ELR (cell line): ENCODE results near the gene SLC34A1.
A peak's percentile ranks its signal among the peaks of the same experiment; 100 is the strongest.
"Not testable (repeated sequence)": the region's sequence is repeated elsewhere in the genome, so short reads cannot be mapped to it uniquely, and the experiment has no call there.

ENCODE experiments used
- DNase-seq: peaks from one replicate; pipeline ENCODE4 v3.0.0-alpha.2; 2015; ENCODE audit warnings: low read depth

Gene SLC34A1

GRCh38 chr5:177368869-177369644 is 15.2 kb upstream of the SLC34A1 start:
- peak; percentile 67 for DNase-seq

GRCh38 chr5:177369645-177370440 is 14.4 kb upstream of the SLC34A1 start:
- no peak for DNase-seq

GRCh38 chr5:177370488-177371119 is 13.6 kb upstream of the SLC34A1 start:
- DNase-seq = peak; percentile 80

GRCh38 chr5:177371120-177372033 is 12.9 kb upstream of the SLC34A1 start:
- no peak for DNase-seq

GRCh38 chr5:177372034-177372896 is 12.0 kb upstream of the SLC34A1 start:
- DNase-seq = no peak

- no peak for DNase-seq
Observed at GRCh38 chr5:177372910-177373309, 11.3 kb upstream of the SLC34A1 start.

- no peak for DNase-seq
Observed at GRCh38 chr5:177373806-177374205, 10.4 kb upstream of the SLC34A1 start.

GRCh38 chr5:177374211-177374610 is 10.0 kb upstream of the SLC34A1 start:
- no peak for DNase-seq

GRCh38 chr5:177375516-177375915 is 8.7 kb upstream of the SLC34A1 start:
- DNase-seq = not testable (repeated sequence)

GRCh38 chr5:177376107-177376506 is 8.1 kb upstream of the SLC34A1 start:
- DNase-seq = no peak

GRCh38 chr5:177377851-177378776 is 6.1 kb upstream of the SLC34A1 start:
- no peak for DNase-seq

GRCh38 chr5:177378884-177379883 is 5.0 kb upstream of the SLC34A1 start:
- DNase-seq = peak; percentile 93

GRCh38 chr5:177380805-177381126 is 3.5 kb upstream of the SLC34A1 start:
- DNase-seq = no peak

GRCh38 chr5:177382423-177383029 is 1.7 kb upstream of the SLC34A1 start:
- DNase-seq = peak; percentile 40

GRCh38 chr5:177383181-177383580 is 1.1 kb upstream of the SLC34A1 start:
- DNase-seq = no peak

- DNase-seq = no peak
Observed at GRCh38 chr5:177385720-177386119, 1.5 kb downstream of the SLC34A1 start.

GRCh38 chr5:177386542-177386941 is 2.3 kb downstream of the SLC34A1 start:
- DNase-seq = no peak

GRCh38 chr5:177387405-177387804 is 3.2 kb downstream of the SLC34A1 start:
- DNase-seq = no peak
